NCI-H1417 treated with DMSO at 0.1 percent for 48 hours (cell line): ENCODE data around the gene OR4E2.
"Not testable (repeated sequence)": the region's sequence is repeated elsewhere in the genome, so short reads cannot be mapped to it uniquely, and the experiment has no call there.

Experiments
- DNase-seq: peaks from one replicate; lab custom pipeline; 2025; lab: John Stamatoyannopoulos, UW

Gene OR4E2, protein sequence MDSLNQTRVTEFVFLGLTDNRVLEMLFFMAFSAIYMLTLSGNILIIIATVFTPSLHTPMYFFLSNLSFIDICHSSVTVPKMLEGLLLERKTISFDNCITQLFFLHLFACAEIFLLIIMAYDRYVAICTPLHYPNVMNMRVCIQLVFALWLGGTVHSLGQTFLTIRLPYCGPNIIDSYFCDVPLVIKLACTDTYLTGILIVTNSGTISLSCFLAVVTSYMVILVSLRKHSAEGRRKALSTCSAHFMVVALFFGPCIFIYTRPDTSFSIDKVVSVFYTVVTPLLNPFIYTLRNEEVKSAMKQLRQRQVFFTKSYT

DNA sequence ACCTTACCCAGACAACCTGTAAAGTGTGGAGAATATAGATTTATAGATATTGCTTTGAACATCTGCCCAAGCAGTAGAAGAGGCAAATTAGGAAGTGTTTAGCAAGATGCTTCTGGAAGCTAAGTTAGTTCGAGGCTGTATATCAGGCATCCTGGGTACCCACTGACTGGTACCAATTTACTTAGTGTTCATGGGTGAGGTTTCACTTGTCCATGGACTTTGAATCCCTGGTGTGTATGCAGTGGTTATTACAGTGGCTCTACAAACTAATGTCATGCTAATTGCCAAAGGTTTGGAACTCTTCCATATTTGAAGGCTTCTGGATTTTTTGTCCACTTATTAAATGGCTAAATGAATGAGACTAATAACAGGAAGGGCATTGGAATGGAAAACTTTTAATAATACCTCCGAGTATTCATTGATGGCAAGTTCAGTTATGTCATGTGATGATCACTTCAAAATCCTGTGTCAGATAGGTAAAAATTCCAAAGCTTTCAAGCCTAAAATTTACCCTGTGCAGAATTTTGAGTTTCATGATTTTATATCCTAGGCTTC lies at the start of gene OR4E2:
Gene OR4E2, plus strand, starts transcription at position 505 of the 555 bp plus-strand sequence. CDS start 11,248 bp downstream, outside the sequence.
- DNase-seq, result no peak

DNA sequence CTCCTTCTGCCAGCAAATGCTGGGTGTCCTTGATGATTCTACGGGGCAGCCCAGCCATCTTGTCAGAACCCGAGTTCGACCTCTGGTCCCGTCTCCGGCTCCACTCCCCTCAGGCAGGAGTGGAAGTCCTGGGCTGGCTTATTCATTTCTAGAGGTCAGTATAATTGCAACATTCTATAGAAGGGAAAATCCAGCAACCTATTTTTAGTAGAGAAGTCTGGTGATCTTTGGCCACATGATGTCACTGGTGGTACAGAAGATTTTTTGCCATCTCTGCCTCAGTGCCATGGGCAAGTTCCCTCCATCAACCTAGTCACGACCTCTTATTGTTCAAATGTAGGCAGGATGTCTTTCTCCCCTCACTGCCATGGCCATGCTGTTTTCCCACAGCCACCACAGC lies 41.3 kb upstream of the OR4E2 start:
- no peak for DNase-seq

DNA sequence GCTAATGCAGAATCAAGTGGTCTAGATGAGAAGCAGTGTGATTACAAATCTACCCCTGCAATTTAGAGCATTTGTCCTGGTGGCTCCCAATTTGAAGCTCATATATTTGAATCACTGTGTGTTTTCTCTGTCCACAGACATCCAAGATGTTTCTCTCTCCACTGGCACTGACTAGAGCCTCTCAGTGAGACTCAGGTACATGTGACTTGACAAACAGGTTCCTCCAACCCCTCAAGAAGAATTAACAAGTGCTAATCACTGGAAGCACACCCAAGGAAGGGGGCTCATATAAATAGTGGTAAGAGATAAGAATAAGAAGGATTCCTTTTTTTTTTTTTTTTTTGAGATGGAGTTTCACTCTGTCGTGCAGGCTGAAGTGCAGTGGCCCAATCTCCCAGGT lies 39.4 kb upstream of the OR4E2 start:
- DNase-seq, result no peak

DNA sequence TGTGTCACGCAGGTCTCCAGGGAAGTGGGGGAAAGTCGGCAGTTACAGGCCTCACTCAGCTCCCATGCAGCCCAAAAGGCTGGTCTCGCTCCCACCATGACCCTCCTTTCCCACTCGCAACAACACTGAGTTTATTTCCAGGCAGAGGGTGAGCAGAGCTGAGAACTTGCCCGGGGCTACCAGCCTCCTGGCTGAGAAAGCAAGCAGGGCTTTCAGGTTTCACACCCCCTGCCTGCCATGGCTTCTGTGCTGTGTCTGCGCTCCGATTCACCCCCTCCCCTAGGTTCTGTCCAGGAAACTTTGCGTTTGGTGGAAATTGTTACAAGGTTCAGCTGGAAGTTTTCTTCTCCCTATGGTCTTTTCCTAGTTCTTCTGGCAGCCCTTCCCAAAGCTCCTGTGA lies 36.0 kb upstream of the OR4E2 start:
- no peak for DNase-seq

DNA sequence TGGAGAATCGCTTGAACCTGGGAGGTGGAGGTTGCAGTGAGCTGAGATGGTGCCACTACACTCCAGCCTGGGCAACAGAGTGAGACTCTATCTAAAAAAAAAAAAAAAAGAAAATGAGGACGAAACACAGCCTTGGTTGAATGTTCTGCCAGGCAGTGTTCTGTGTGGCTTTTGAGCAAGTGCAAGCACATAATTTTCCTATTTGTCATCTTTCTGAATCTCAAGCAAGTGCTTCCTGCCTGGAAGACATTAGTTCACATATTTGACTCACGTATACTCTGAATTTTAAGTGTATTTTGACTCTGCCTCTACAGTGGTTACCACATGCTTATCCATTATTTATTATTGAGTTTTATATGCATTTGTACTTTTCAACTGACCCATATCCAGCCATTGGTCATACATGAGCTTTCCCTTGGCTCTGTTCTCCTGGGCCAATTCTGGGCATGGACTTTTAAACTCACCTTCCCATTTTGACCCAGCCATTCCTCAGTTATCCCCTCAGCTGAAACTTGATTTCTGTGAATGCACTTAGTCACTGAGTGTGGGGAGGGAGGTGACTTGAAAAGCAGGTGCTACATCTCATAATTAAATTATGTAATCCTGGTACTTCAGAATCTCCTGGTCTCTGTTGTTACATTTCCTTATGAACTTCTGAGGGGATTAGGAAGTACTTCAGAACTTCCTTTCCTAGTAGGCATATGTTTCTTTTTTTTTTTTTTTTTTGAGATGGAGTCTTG lies 27.0 kb upstream of the OR4E2 start:
- DNase-seq, result no peak

DNA sequence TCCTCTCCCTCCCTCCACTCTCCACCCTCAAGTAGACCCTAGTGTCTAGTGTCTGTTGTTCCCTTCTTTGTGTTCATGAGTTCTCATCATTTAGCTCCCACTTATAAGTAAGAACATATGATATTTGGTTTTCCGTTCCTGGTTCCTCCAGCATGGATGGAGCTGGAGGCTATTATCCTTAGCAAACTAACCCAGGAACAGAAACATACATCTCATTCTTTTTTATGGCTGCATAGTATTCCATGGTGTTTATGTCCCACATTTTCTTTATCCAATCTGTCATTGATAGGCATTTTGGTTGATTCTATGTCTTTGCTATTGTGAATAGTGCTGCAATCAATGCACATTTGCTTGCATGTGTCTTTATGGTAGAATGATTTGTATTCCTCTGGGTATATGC lies 23.1 kb upstream of the OR4E2 start:
- not testable (repeated sequence) for DNase-seq

DNA sequence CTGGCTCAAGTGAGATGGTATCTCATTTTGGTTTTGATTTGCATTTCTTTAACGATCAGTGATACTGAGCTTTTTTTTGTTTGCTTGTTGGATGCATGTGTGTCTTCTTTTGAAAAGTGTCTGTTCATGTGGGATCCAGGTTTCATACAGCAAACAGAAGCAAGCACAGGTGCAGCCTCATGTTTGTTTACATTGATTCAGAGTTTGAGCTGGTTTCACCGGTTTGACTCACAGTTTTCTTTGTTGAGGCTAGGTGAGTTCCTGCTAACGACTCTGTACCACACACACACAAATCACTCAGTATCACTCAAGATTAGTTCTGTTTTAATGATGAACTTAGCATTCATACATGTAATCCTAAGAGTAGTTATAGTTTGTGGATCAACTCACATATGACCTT lies 22.6 kb upstream of the OR4E2 start:
- DNase-seq, result no peak

DNA sequence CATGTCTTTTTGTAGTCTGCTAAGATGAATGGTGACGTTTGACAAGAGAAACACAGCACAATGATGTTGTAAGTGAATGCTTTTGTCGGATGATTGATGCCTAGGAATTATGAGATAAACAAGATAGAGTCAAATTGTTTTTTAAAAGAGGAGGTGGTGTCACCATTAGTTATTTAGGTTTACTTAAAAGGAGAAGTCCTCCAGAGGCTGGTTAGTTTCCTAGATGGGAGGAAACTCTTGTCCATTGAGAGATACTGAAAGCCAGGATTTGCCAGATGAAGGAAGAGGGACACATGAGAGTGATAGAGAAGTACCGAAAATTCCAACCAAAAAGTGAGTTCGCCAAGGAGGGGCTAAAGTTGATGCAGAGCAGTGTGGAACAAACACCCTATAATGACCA lies 18.8 kb upstream of the OR4E2 start, which contains the start of gene OR10G2:
Gene OR10G2, minus strand, starts transcription at position 101 of the 400 bp plus-strand sequence. Its CDS starts 98 bp downstream, at position 3.
- no peak for DNase-seq

DNA sequence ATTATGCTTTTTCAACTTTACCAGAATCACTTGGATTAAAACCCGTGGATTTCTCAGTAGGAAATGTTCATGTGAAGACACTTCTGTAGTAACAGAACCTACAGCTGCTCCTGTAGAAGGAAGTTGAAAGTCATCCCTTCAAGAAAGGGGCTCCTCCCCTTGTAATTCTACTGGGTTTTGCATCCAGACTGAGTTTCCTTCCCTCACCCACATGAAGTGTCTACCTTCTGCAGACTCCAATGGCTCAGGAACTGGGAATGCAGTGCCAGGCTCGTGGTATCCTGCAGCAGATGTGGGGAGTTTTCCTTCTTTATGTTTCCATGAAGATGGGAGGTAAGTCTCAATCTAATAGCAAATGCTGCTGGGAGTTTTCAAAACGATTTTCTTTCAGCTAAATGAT lies 11.0 kb upstream of the OR4E2 start:
- no peak for DNase-seq

DNA sequence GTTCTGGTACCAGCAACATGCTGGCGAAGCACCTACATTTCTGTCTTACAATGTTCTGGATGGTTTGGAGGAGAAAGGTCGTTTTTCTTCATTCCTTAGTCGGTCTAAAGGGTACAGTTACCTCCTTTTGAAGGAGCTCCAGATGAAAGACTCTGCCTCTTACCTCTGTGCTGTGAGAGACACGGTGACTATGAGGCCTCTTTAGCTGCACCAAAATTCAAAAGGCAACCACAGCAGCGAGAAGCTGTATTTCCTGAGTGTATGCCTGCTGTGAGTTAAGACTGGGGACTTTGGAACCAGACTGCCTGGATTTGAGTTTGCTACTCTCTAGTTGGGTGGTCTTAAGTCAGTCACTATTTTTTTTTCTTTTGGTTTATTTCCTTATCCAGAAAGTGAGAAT lies 10.2 kb upstream of the OR4E2 start:
- no peak for DNase-seq

DNA sequence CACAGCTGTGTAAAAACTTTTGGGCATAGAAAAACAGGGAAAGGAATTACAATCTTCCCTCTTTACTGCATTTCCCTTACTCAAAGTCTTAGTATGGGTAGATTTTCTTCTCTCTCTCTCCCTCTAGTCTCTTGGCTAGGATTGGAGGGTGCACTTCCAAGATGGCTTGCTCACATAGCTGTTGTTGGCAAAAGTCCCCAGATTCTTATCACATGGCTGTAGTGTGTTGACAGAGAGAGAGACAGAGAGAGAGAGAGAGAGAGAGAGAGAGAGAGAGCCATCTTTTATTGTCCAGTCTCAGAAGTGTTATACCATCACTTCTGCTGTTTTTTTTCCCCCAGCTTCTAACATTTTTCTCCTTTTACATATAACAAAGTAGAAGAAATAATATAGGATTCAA lies 6.3 kb upstream of the OR4E2 start:
- DNase-seq, result no peak

DNA sequence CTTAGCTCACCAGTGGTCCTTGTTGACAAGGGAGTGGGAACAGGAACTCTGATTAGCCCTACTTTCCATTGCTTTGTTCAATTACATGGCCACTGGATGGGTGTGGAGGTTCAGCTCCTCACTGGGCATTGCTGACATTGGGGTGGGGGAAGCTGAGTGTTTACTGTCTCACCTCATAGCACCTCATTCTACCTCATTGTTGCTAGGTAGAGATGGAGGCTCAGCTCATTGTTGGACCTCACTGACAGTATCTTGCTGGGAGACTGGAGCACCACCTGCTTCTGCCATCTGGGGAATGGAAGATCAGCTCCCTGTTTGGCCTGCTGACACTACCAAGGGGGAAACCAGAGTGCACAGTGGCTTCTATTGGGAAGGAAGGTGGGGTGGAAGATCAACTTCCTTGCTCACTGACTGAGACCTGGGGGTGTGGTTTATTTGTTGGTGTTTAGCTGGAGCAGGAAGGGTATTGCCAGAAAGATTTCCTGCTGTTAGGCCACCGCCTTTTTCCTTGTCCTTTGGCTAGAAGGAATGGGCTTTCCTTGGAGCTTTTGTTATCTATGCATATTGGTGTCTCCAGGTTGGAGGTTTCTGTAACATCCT lies 1.3 kb upstream of the OR4E2 start:
- DNase-seq, result no peak

DNA sequence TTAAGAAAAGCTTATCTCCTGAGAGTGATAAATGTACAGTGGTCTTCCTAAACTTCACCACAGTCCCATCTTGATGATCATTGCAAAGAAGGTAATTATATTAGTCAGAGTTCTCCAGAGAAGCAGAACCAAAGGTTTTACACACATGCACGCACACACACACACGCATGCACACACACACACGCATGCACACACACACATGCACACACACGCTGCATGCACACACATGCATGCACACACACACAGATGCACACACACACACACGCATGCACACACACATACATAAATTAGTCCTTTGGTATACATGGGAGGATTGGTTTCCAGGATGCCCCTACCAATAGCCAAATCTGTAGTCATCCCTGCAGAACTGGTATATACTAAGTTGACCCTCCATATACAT lies 580 bp downstream of the OR4E2 start:
- no peak for DNase-seq

DNA sequence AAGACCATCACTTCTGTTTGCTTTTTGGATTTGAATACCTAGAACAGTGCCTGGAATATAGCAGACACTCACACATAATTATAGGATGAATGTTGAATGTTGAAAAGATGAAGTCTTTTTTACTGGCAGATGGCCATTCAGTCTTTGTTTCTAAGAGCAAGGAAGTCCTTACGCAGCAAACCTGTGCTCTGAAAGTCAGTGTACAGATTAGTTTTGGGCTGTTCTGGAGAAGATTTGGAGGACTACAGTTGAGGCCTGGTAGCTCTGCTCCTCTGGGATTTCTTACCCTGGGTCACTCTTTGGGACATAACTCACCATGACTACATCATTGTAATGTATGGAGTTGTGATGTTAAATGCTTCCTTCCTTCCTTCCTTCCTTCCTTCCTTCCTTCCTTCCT lies 3.3 kb downstream of the OR4E2 start:
- DNase-seq, result no peak

DNA sequence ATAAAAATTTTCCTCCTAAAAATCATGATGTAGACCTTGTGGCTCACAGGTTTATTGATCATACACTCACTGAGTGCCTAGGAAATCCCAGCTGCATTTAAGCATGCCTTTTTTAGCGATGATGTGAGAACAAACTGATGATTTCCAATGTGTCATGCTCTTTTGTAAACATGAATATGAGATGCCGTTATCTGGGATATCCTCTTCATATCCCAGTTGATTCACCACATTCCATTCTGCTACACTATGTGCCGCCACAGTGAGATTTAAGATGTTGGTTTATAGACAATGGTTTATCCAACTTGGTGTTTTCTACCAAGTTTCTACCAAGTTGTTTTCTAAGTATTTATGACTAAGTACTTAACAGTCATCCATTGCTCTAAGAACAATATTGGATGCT lies 14.7 kb downstream of the OR4E2 start:
- no peak for DNase-seq

DNA sequence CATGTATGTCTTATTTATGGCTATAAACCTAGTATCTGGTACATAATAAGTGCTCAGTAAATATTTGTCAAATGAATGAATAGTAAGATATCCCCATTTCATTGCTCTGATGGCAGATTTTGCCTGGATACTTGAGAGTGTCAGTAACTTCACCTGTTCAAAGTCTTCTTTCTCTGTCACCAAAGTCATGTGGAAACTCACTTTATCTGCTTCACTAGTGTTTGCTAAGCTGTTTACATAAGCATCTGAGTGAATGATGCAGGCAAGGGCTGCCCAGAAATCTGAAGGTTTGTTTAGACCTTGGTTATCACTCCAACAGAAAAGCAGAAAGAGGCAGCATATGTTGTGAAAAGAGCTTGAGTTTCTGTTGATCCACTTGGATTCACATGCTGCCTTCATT lies 15.6 kb downstream of the OR4E2 start:
- no peak for DNase-seq

DNA sequence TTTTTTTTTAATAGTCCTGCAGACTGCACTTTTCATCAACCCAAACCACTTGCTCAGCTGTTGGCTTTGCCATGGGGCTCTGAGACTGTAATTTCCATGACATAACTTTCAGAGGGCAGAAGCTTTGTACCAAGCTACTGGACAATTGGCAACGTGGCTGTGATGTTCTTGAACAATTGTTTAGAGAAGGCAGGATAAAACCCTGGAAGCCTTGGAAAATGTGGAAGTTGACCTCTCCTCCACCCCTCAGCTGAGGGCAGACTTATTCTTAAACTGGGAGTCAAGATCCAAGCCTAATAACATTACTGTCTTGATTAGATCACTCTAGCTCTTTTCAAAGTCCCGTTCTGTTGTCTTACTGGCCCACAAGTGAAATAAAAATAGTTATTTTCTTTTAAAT lies 17.7 kb downstream of the OR4E2 start:
- DNase-seq, result no peak

DNA sequence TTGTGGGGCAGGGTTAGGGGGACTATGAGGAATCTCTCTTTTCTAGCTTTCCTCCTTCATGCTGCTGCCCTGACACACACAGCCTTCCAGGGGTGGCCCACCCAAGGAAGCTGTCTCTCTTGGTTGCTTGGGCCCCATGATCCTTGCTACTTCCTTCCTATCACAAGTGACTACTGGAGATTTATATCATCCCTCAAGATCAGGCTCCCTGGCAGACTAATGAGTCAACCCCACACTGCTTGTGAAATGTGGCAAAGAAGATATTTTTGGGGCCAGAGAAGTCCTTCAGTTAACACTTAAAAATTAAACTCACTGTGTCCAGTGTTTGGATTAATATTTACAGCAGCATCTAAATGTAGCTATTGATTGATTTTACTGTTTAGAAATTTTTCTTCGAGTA lies 18.5 kb downstream of the OR4E2 start:
- DNase-seq, result no peak

DNA sequence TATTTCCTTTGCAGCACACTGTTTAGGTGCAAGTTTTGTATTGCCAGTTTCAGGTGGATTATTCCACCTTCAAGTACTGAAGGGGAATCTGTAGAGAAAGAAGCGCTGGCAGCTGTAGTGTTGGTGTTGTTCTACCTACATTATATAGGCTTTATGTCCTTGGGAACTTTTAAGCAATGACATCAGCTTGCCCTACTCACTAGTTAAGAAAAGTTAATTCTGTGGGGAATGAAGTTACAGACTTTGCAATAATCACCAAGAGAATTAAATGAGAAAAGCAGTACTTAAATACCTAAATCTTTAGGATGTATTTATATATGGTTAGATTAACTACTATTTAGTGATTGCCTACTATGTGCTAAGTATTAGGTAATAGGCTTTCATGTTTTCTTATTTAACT lies 20.1 kb downstream of the OR4E2 start, which contains the start of gene OR4E1:
Gene OR4E1, minus strand, starts transcription at position 101 of the 400 bp plus-strand sequence. CDS start 2,883 bp downstream, outside the sequence.
- no peak for DNase-seq

DNA sequence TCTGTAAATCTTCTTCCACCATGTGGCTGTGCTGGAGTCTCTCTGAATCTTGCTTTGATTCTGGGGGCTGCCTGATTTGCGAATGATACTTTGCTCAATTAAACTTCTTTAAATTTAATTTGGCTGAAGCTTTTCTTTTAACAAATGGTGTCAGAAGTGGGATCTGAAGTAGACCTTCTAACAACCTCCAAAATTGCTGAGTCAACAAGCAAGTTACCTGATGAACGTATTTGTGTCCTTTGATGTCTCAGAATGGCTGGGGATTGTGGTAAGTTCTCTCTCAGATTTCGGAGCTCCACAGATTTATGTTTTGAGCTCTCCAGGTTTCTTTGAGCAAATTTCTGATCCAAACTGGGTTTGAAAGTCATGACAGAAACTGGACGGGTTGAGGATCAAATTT lies 21.9 kb downstream of the OR4E2 start:
- DNase-seq, result no peak

DNA sequence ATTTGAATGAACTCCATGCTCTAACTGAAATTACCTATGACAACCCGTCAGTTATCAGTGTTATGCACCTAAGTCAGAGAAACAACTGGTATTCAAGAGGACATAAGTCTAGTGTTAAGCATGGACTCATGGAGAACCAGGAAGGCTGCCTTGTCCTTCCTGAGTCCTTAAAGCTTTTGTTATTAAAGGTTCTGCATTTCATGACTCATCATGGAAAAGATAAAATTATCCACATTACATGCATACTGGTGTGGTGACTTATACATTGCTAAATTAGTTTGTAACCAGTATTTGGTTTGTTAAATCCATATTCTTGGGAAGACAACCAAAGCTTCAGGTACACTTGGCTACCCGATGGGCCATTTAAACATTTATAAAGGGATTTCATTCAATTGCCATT lies 26.4 kb downstream of the OR4E2 start:
- no peak for DNase-seq

DNA sequence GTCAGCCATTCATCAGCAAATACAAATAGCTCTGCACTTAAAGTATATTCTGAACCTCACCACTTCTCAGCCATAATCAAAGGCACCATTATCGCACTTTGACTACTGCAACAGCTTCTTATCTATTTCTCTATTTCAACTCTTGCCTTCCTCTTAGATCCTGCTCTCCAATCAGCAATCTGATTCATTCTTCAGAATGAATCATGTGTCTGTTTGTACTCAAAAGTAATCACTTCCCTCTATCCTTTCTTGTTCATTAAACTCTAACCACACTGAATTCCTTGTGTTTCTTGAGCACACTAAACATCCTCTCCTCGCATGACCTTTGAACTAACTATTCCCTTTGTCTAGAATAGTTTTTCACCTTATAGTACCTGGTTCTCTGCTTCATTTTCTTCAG lies 32.8 kb downstream of the OR4E2 start:
- no peak for DNase-seq

DNA sequence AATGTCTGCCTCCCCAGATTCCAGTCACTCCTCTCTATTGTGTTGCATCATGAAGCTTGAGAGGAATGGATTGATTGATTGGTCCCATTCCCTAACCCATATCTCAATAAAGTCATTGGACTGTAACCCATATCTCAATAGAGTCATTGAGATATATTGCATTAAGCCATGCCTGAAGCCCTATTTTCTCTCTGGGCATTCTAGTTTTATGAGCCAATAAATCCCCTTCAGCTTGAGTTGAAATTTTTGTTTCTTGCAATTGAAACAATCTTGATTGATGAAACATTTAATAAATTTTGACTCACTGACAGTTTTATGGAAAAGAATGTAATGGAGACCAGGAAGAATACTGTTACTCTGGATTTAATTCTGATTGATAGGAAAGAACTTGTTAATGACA lies 40.8 kb downstream of the OR4E2 start:
- DNase-seq, result no peak
